A673 (cell line): ENCODE measurements around the gene SNTA1. TPM values are rescaled to one million over a fixed set of nuclear protein-coding genes. Genes with fewer than 3 reads are reported as not detected.

Experiments used
- BruUV-seq: library from RNA; stranded (reverse); fragments of 400-500 nt; replicated peaks from 2 replicates; lab custom pipeline; 2021; lab: Mats Ljungman, UMichigan
- CTCF ChIA-PET: fragments of 300-600 bp; sonication (Branson Sonifier 250); formaldehyde crosslinking; loops from one replicate; lab custom pipeline; 2022; ENCODE audit warnings: antibody characterized with exemption; lab: Charles Lee
- POLR2A ChIA-PET: fragments of 300-600 bp; sonication (Branson Sonifier 250); formaldehyde crosslinking; loops from one replicate; lab custom pipeline; 2022; ENCODE audit warnings: antibody characterized with exemption; ENCODE audit not compliant: low non-redundant PET; lab: Charles Lee
- DNase-seq: peaks from one replicate; pipeline ENCODE4 v3.0.0-alpha.2; 2015; ENCODE audit warnings: low spot score
- H3K27ac ChIP-seq: fragments of 200-600 bp; sonication (generic); 2 replicates; pipeline ENCODE4 v1.5.1; 2016; ENCODE audit warnings: mixed run types, low read depth, mild to moderate bottlenecking, mixed read lengths, antibody characterized with exemption, low read length; ENCODE audit not compliant: poor library complexity, severe bottlenecking
- H3K27me3 ChIP-seq: fragments of 200-600 bp; sonication (generic); replicated peaks from 2 replicates; pipeline ENCODE4 v1.6.1; 2017; ENCODE audit warnings: mixed run types, low read depth, mild to moderate bottlenecking, mixed read lengths, antibody characterized with exemption, low read length; ENCODE audit not compliant: insufficient read depth, poor library complexity
- H3K36me3 ChIP-seq: fragments of 200-600 bp; sonication (generic); 2 replicates; pipeline ENCODE4 v1.6.1; 2016; ENCODE audit warnings: mixed run types, mild to moderate bottlenecking, mixed read lengths, antibody characterized with exemption, low read length; ENCODE audit not compliant: insufficient read depth, poor library complexity, severe bottlenecking
- H3K4me1 ChIP-seq: fragments of 200-600 bp; sonication (generic); 2 replicates; pipeline ENCODE4 v1.6.1; 2017; ENCODE audit warnings: mixed run types, mild to moderate bottlenecking, mixed read lengths, antibody characterized with exemption, low read length; ENCODE audit not compliant: insufficient read depth, poor library complexity, severe bottlenecking
- H3K4me3 ChIP-seq: fragments of 200-600 bp; sonication (generic); 2 replicates; pipeline ENCODE4 v1.5.1; 2016; ENCODE audit warnings: low read depth, mixed run types, mild to moderate bottlenecking, mixed read lengths, low read length; ENCODE audit not compliant: poor library complexity, severe bottlenecking
- H3K9me3 ChIP-seq: fragments of 200-600 bp; sonication (generic); 2 replicates; pipeline ENCODE4 v1.6.1; 2016; ENCODE audit warnings: mixed run types, low read depth, mild to moderate bottlenecking, mixed read lengths, antibody characterized with exemption, low read length; ENCODE audit not compliant: poor library complexity, severe bottlenecking
- CTCF ChIP-seq: fragments of 300-800, 200-600 bp; sonication (generic); conservative IDR thresholded peaks from 2 replicates; pipeline ENCODE4 v1.5.1; 2017; ENCODE audit warnings: low read depth, mild to moderate bottlenecking, antibody characterized with exemption, low read length, moderate library complexity, mixed read lengths
- EZH2 ChIP-seq: fragments of 200-600 bp; sonication (generic); IDR thresholded peaks from 2 replicates; pipeline ENCODE4 v1.6.1; 2017; ENCODE audit warnings: borderline replicate concordance, low read depth, mild to moderate bottlenecking, mixed read lengths, antibody characterized with exemption, low read length; ENCODE audit not compliant: poor library complexity, severe bottlenecking
- intact Hi-C: fragments of 100-400 bp; cut with micrococcal nuclease; formaldehyde crosslinking; loops from one replicate; pipeline ENCODE4 v1.10.0; 2022; ENCODE audit not compliant: unreplicated experiment
- total RNA-seq: library from RNA; stranded (reverse); gene quantifications from 2 replicates; pipeline ENCODE4 v1.2.3, GENCODE V29; 2021

SNTA1 gene
- total RNA-seq, 1 experiment from 2014 or later = 4.4 TPM

GRCh38 chr20:33423141-33423834 is 20.3 kb downstream of the SNTA1 start:
- H3K9me3 ChIP-seq = no peaks in the 10 kb centered on the region
- H3K4me3 ChIP-seq = no peak overlapping the region
- ChIA-PET POLR2A (no interaction called here), CTCF (no interaction called here)
- no TSS peak for BruUV-seq
- no peaks in the 10 kb centered on the region for H3K4me1 ChIP-seq
- intact Hi-C loops = no loop called here
- no peaks in the 10 kb centered on the region for H3K27me3 ChIP-seq
- no peaks in the 10 kb centered on the region for H3K36me3 ChIP-seq
- TF ChIP-seq CTCF (no peak), EZH2 (no peak)
- DNase-seq = no peak
- no peak overlapping the region for H3K27ac ChIP-seq

- no peak for TF ChIP-seq EZH2
- no peak for TF ChIP-seq CTCF
- Histone ChIP-seq H3K27ac (no peak overlapping the region), H3K9me3 (no peaks in the 10 kb centered on the region), H3K36me3 (no peaks in the 10 kb centered on the region), H3K27me3 (no peaks in the 10 kb centered on the region), H3K4me1 (no peaks in the 10 kb centered on the region), H3K4me3 (no peak overlapping the region)
- CTCF ChIA-PET = no interaction called here
- DNase-seq = no peak
- intact Hi-C loops = no loop called here
- no TSS peak for BruUV-seq
- POLR2A ChIA-PET = no interaction called here
Observed at GRCh38 chr20:33419140-33419974, 24.2 kb downstream of the SNTA1 start.

GRCh38 chr20:33418033-33418432 is 25.5 kb downstream of the SNTA1 start:
- no peak for DNase-seq
- ChIA-PET POLR2A (no interaction called here), CTCF (no interaction called here)
- Histone ChIP-seq H3K27me3 (no peaks in the 10 kb centered on the region), H3K4me1 (no peaks in the 10 kb centered on the region), H3K27ac (no peak overlapping the region), H3K4me3 (no peak overlapping the region), H3K9me3 (no peaks in the 10 kb centered on the region), H3K36me3 (no peaks in the 10 kb centered on the region)
- intact Hi-C loops = no loop called here
- no TSS peak for BruUV-seq
- TF ChIP-seq EZH2 (no peak), CTCF (no peak)
